Liver (tissue), 9 donors: Measurements from ENCODE around the gene TRUB1. TPM values are rescaled to one million over a fixed set of nuclear protein-coding genes. Genes with fewer than 3 reads are reported as not detected.

Source experiments
- DNase-seq: peaks from one replicate; pipeline ENCODE4 v3.0.0-alpha.2; 2017; ENCODE audit warnings: low spot score
- H3K27ac ChIP-seq, 2 donors: one replicate each; pipeline ENCODE4 v1.7.0; 2013; ENCODE audit warnings: inconsistent platforms in 2 of 2, low read length in 2 of 2, control low read depth in 1 of 2, low read depth in 1 of 2, mild to moderate bottlenecking in 1 of 2
- H3K27me3 ChIP-seq, 4 donors: one replicate each; pipeline versions ENCODE4 v1.6.1 to v1.7.0; 2013; ENCODE audit warnings: low read length in 3 of 4, inconsistent platforms in 1 of 4, mild to moderate bottlenecking in 1 of 4, moderate library complexity in 1 of 4; ENCODE audit not compliant: control insufficient read depth in 4 of 4, insufficient read depth in 4 of 4
- H3K36me3 ChIP-seq, 4 donors: one replicate each; pipeline versions ENCODE4 v1.6.1 to v1.7.0; 2013; ENCODE audit warnings: low read length in 3 of 4, mild to moderate bottlenecking in 3 of 4, low read depth in 1 of 4, moderate library complexity in 1 of 4; ENCODE audit not compliant: control insufficient read depth in 4 of 4, insufficient read depth in 3 of 4
- H3K4me1 ChIP-seq, 4 donors: one replicate each; pipeline versions ENCODE4 v1.6.1 to v1.7.0; 2013; ENCODE audit warnings: low read length in 3 of 4, mild to moderate bottlenecking in 3 of 4, moderate library complexity in 1 of 4; ENCODE audit not compliant: control insufficient read depth in 4 of 4, insufficient read depth in 4 of 4
- H3K4me3 ChIP-seq, 3 donors: one replicate each; pipeline versions ENCODE4 v1.6.1 to v1.7.0; 2013; ENCODE audit warnings: low read length in 3 of 3, control low read depth in 1 of 3, low read depth in 1 of 3, mild to moderate bottlenecking in 1 of 3
- H3K9ac ChIP-seq, 2 donors: one replicate each; pipeline ENCODE4 v1.7.0; 2013; ENCODE audit warnings: low read length in 2 of 2, mild to moderate bottlenecking in 2 of 2, moderate library complexity in 2 of 2, control low read depth in 1 of 2, low read depth in 1 of 2
- H3K9me3 ChIP-seq, 4 donors: one replicate each; pipeline versions ENCODE4 v1.6.1 to v1.7.0; 2013; ENCODE audit warnings: low read length in 3 of 4; ENCODE audit not compliant: control insufficient read depth in 4 of 4
- EGR1 ChIP-seq, 2 donors: IDR thresholded peaks; 2 replicates each; pipeline ENCODE4 v1.6.1; 2016 to 2018; ENCODE audit warnings: antibody characterized with exemption in 2 of 2, low read depth in 2 of 2
- FOXA1 ChIP-seq: IDR thresholded peaks from 2 replicates; pipeline ENCODE4 v1.6.1; 2016; ENCODE audit warnings: antibody characterized with exemption
- FOXA2 ChIP-seq: IDR thresholded peaks from 2 replicates; pipeline ENCODE4 v1.6.1; 2016; ENCODE audit warnings: antibody characterized with exemption
- GABPA ChIP-seq, 2 donors: IDR thresholded peaks in 1 of 2; conservative IDR thresholded peaks in 1 of 2; 2 replicates each; pipeline ENCODE4 v1.6.1; 2016; ENCODE audit warnings: antibody characterized with exemption in 2 of 2, mild to moderate bottlenecking in 1 of 2, moderate library complexity in 1 of 2
- HNF4A ChIP-seq, 2 donors: conservative IDR thresholded peaks; 2 replicates each; pipeline ENCODE4 v1.6.1; 2016; ENCODE audit warnings: antibody characterized with exemption in 2 of 2, mild to moderate bottlenecking in 2 of 2
- HNF4G ChIP-seq: IDR thresholded peaks from 2 replicates; pipeline ENCODE4 v1.6.1; 2016; ENCODE audit warnings: antibody characterized with exemption
- JUND ChIP-seq, 2 donors: IDR thresholded peaks; 2 replicates each; pipeline ENCODE4 v1.6.1; 2016; ENCODE audit warnings: antibody characterized with exemption in 2 of 2
- NR2F2 ChIP-seq: IDR thresholded peaks from 2 replicates; pipeline ENCODE4 v1.6.1; 2016; ENCODE audit warnings: antibody characterized with exemption
- RAD21 ChIP-seq, 2 donors: IDR thresholded peaks; 2 replicates each; pipeline ENCODE4 v1.6.1; 2016; ENCODE audit warnings: antibody characterized with exemption in 2 of 2, mild to moderate bottlenecking in 2 of 2
- RXRA ChIP-seq, 2 donors: IDR thresholded peaks; 2 replicates each; pipeline ENCODE4 v1.6.1; 2017 to 2018; ENCODE audit warnings: antibody characterized with exemption in 2 of 2, mild to moderate bottlenecking in 1 of 2
- SP1 ChIP-seq: IDR thresholded peaks from 2 replicates; pipeline ENCODE4 v1.6.1; 2018; ENCODE audit warnings: antibody characterized with exemption, mild to moderate bottlenecking
- TAF1 ChIP-seq: conservative IDR thresholded peaks from 2 replicates; pipeline ENCODE4 v1.6.1; 2016; ENCODE audit warnings: antibody characterized with exemption, mild to moderate bottlenecking
- YY1 ChIP-seq: IDR thresholded peaks from 2 replicates; pipeline ENCODE4 v1.6.1; 2016; ENCODE audit warnings: antibody characterized with exemption, mild to moderate bottlenecking
- ZBTB33 ChIP-seq: IDR thresholded peaks from 2 replicates; pipeline ENCODE4 v1.6.1; 2016; ENCODE audit warnings: antibody characterized with exemption
- WGBS: extraction: QIAGEN DNeasy Blood & Tissue Kit; methylation state at CpG from one replicate; pipeline ENCODE4 v1.1.7; 2013; 5-methylcytosine and 5-hydroxymethylcytosine counted together
- polyA plus RNA-seq, 2 donors: library from polyadenylated mRNA; stranded (reverse) in 1 of 2; unstranded in 1 of 2; fragments of 200-250 nt in 1 of 2; fragments of >200 nt in 1 of 2; fragmentation: Nextera tagmentation in 1 of 2; extraction: Ambion mirVana in 1 of 2; gene quantifications; one replicate each; pipeline versions ENCODE4 v1.2.1 to v1.2.3, GENCODE V29; 2013 to 2015
- total RNA-seq, 2 donors: library from RNA; depleted of rRNA; stranded (reverse); fragments of >200 nt; gene quantifications; one replicate each; pipeline ENCODE4 v1.2.3, GENCODE V29; 2014
- TF ChIP-seq, protein P1 (sequence below): fragments of 150-350 bp; IDR thresholded peaks from 2 replicates; pipeline ENCODE4 v1.5.1; 2017; ENCODE audit warnings: improper control_type of control experiment, low read depth, low read length; ENCODE audit not compliant: missing input control
- TF ChIP-seq, protein P2 (sequence below): IDR thresholded peaks from 2 replicates; pipeline ENCODE4 v1.6.1; 2016; ENCODE audit warnings: antibody characterized with exemption
- TF ChIP-seq, protein P3 (sequence below): IDR thresholded peaks from 2 replicates; pipeline ENCODE4 v1.6.1; 2016; ENCODE audit warnings: antibody characterized with exemption, mild to moderate bottlenecking
- TF ChIP-seq, protein P4 (sequence below): IDR thresholded peaks from 2 replicates; pipeline ENCODE4 v1.6.1; 2016; ENCODE audit warnings: antibody characterized with exemption
- donor health status: healthy.
- donor health status: healthy.
- donor health status: healthy.
- donor health status: healthy.
- donor health status: healthy.

Gene TRUB1
- total and polyA plus RNA-seq, 4 donors, result 6.1 to 14.1 (median 8.3) TPM

- no peak overlapping the region for H3K27ac ChIP-seq
- H3K4me1 ChIP-seq, result no peaks in the 10 kb centered on the region
- H3K9me3 ChIP-seq, result no peaks in the 10 kb centered on the region
- H3K9ac ChIP-seq, result no peak overlapping the region
- WGBS, result 97% methylated on average over 4 of the region's 4 CpGs
- DNase-seq, result no peak
- TF ChIP-seq, protein P1, sequence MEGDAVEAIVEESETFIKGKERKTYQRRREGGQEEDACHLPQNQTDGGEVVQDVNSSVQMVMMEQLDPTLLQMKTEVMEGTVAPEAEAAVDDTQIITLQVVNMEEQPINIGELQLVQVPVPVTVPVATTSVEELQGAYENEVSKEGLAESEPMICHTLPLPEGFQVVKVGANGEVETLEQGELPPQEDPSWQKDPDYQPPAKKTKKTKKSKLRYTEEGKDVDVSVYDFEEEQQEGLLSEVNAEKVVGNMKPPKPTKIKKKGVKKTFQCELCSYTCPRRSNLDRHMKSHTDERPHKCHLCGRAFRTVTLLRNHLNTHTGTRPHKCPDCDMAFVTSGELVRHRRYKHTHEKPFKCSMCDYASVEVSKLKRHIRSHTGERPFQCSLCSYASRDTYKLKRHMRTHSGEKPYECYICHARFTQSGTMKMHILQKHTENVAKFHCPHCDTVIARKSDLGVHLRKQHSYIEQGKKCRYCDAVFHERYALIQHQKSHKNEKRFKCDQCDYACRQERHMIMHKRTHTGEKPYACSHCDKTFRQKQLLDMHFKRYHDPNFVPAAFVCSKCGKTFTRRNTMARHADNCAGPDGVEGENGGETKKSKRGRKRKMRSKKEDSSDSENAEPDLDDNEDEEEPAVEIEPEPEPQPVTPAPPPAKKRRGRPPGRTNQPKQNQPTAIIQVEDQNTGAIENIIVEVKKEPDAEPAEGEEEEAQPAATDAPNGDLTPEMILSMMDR, result no peak
- TF ChIP-seq FOXA1 (no peak), HNF4G (no peak), SP1 (no peak), RXRA (IDR thresholded peaks at IDR 0.05) (no peak), NR2F2 (no peak), FOXA2 (no peak), TAF1 (no peak), ZBTB33 (no peak), JUND (IDR thresholded peaks at IDR 0.05) (no peak), YY1 (no peak), HNF4A (conservative IDR thresholded peaks at IDR 0.05) (no peak)
- TF ChIP-seq, protein P2, sequence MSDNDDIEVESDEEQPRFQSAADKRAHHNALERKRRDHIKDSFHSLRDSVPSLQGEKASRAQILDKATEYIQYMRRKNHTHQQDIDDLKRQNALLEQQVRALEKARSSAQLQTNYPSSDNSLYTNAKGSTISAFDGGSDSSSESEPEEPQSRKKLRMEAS, result no peak
- TF ChIP-seq, protein P3, sequence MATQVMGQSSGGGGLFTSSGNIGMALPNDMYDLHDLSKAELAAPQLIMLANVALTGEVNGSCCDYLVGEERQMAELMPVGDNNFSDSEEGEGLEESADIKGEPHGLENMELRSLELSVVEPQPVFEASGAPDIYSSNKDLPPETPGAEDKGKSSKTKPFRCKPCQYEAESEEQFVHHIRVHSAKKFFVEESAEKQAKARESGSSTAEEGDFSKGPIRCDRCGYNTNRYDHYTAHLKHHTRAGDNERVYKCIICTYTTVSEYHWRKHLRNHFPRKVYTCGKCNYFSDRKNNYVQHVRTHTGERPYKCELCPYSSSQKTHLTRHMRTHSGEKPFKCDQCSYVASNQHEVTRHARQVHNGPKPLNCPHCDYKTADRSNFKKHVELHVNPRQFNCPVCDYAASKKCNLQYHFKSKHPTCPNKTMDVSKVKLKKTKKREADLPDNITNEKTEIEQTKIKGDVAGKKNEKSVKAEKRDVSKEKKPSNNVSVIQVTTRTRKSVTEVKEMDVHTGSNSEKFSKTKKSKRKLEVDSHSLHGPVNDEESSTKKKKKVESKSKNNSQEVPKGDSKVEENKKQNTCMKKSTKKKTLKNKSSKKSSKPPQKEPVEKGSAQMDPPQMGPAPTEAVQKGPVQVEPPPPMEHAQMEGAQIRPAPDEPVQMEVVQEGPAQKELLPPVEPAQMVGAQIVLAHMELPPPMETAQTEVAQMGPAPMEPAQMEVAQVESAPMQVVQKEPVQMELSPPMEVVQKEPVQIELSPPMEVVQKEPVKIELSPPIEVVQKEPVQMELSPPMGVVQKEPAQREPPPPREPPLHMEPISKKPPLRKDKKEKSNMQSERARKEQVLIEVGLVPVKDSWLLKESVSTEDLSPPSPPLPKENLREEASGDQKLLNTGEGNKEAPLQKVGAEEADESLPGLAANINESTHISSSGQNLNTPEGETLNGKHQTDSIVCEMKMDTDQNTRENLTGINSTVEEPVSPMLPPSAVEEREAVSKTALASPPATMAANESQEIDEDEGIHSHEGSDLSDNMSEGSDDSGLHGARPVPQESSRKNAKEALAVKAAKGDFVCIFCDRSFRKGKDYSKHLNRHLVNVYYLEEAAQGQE, result no peak
- H3K27me3 ChIP-seq, result no peaks in the 10 kb centered on the region
- H3K4me3 ChIP-seq, result no peak overlapping the region
- peaks cover 6 to 11% (median 8%) of the 10 kb centered on the region in 4 donors for H3K36me3 ChIP-seq
Observed at GRCh38 chr10:114955984-114956383, 18.0 kb downstream of the TRUB1 start.

- no peaks in the 10 kb centered on the region for H3K4me1 ChIP-seq
- no peaks in the 10 kb centered on the region for H3K27me3 ChIP-seq
- DNase-seq, result no peak
- H3K27ac ChIP-seq, result no peak overlapping the region
- H3K9ac ChIP-seq, result no peak overlapping the region
- 95% methylated on average over 2 of the region's 2 CpGs for WGBS
- no peaks in the 10 kb centered on the region for H3K9me3 ChIP-seq
- no peak overlapping the region for H3K4me3 ChIP-seq
- peaks cover 6 to 11% (median 8%) of the 10 kb centered on the region in 4 donors for H3K36me3 ChIP-seq
- TF ChIP-seq HNF4G (no peak), FOXA1 (no peak), EGR1 (IDR thresholded peaks at IDR 0.05; ENCODE audit: low read depth in 2 of 2) (no peak), FOXA2 (no peak), GABPA (IDR thresholded peaks at IDR 0.05 in 1 of 2, conservative IDR thresholded peaks at IDR 0.05 in 1 of 2) (no peak), NR2F2 (no peak), RAD21 (IDR thresholded peaks at IDR 0.05) (no peak), HNF4A (conservative IDR thresholded peaks at IDR 0.05) (no peak), JUND (IDR thresholded peaks at IDR 0.05) (no peak)
- TF ChIP-seq, protein P4, sequence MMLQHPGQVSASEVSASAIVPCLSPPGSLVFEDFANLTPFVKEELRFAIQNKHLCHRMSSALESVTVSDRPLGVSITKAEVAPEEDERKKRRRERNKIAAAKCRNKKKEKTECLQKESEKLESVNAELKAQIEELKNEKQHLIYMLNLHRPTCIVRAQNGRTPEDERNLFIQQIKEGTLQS, result no peak
- TF ChIP-seq, protein P1, result no peak
- TF ChIP-seq, protein P2, result no peak
Observed at GRCh38 chr10:114956466-114956865, 18.5 kb downstream of the TRUB1 start.
